Nephron (organoid): Measurements from ENCODE around the gene RCSD1.

Source experiments
- H3K27ac Mint-ChIP-seq, 3 experiments: 2 replicates each; pipeline ENCODE4 v1.8.0; 2020; ENCODE audit warnings: mixed read lengths in 3 of 3, mild to moderate bottlenecking in 2 of 3, moderate library complexity in 1 of 3
- H3K27me3 Mint-ChIP-seq: 2 replicates; pipeline ENCODE4 v1.8.0; 2021; ENCODE audit warnings: low read depth, mild to moderate bottlenecking, moderate library complexity, mixed read lengths
- H3K36me3 Mint-ChIP-seq: 2 replicates; pipeline ENCODE4 v1.8.0; 2020; ENCODE audit warnings: low read depth, mixed read lengths
- H3K4me1 Mint-ChIP-seq: 2 replicates; pipeline ENCODE4 v1.8.0; 2020; ENCODE audit warnings: mixed read lengths
- H3K4me3 Mint-ChIP-seq, 3 experiments: 2 replicates each; pipeline ENCODE4 v1.8.0; 2020; ENCODE audit warnings: mild to moderate bottlenecking in 3 of 3, mixed read lengths in 3 of 3, moderate library complexity in 2 of 3
- H3K9me3 Mint-ChIP-seq: 2 replicates; pipeline ENCODE4 v1.8.0; 2020; ENCODE audit warnings: mixed read lengths
- TF ChIP-seq, protein P1 (sequence below), 3 experiments: fragments of 200-600 bp; sonication (generic); IDR thresholded peaks; one replicate each; pipeline ENCODE4 v1.5.0; 2021; ENCODE audit warnings: antibody characterized with exemption in 3 of 3; ENCODE audit not compliant: unreplicated experiment in 3 of 3

The RCSD1 gene, protein sequence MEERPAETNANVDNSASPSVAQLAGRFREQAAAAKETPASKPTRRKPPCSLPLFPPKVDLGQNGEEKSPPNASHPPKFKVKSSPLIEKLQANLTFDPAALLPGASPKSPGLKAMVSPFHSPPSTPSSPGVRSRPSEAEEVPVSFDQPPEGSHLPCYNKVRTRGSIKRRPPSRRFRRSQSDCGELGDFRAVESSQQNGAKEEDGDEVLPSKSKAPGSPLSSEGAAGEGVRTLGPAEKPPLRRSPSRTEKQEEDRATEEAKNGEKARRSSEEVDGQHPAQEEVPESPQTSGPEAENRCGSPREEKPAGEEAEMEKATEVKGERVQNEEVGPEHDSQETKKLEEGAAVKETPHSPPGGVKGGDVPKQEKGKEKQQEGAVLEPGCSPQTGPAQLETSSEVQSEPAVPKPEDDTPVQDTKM

DNA sequence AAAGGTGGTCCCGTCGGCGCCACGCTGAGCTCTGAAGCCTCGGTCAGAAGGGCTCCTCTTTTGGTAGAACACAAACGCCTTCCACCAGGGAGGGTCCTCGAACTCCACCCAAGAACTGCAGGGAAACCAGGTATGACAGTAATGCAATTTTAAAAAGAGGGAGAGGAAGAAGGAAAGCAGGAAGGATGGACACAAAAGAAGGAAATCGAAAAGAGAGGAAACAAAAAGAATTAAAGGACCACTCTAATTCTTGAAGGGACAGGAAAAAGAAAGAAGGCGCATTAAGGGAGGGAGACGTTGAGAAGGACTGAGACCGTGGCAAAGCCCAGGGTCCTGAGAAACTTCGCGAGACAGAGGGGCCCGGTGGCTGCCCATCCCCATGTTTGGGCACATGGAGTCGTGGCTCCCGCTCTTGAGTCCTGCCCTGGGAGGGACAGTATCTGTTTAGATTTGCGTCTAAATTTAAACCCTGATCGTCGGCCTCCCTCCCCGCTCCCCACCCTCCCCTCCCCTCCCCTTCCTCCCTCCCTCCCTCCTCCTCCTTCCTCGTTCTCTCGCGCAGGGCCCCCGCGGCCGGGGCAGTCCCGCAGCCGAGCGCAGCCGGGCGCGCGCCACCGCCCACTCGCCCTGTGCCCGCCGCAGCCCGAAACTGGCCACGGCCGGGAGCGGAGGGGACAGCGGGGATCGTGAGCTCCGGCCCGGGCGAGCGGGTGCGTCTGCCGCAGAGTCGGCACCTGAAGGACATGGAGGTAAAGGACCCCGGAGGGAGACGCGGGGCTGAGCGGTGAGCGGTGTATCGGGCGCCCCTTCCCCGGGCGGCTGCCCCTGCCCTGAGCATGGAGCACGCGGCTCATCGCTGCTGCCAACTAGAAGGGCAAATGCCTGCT, at the start of gene RCSD1:
Gene RCSD1, plus strand, starts transcription at position 552 of the 887 bp plus-strand sequence. Its CDS starts 192 bp downstream, at position 744.
- H3K4me3 Mint-ChIP-seq, result peak within 1 kb of the TSS; percentile 78 to 87 (median 86)
- TF ChIP-seq, protein P1, sequence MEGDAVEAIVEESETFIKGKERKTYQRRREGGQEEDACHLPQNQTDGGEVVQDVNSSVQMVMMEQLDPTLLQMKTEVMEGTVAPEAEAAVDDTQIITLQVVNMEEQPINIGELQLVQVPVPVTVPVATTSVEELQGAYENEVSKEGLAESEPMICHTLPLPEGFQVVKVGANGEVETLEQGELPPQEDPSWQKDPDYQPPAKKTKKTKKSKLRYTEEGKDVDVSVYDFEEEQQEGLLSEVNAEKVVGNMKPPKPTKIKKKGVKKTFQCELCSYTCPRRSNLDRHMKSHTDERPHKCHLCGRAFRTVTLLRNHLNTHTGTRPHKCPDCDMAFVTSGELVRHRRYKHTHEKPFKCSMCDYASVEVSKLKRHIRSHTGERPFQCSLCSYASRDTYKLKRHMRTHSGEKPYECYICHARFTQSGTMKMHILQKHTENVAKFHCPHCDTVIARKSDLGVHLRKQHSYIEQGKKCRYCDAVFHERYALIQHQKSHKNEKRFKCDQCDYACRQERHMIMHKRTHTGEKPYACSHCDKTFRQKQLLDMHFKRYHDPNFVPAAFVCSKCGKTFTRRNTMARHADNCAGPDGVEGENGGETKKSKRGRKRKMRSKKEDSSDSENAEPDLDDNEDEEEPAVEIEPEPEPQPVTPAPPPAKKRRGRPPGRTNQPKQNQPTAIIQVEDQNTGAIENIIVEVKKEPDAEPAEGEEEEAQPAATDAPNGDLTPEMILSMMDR (IDR thresholded peaks at IDR 0.05; ENCODE audit: unreplicated experiment in 3 of 3), result no peak

GRCh38 chr1:167582064-167582463, 48.0 kb upstream of the RCSD1 start:
- TF ChIP-seq, protein P1 (IDR thresholded peaks at IDR 0.05; ENCODE audit: unreplicated experiment in 3 of 3), result no peak
- no peaks in the 10 kb centered on the region for H3K9me3 Mint-ChIP-seq
- peaks cover 14% of the 10 kb centered on the region for H3K4me1 Mint-ChIP-seq
- H3K36me3 Mint-ChIP-seq, result no peaks in the 10 kb centered on the region
- no peak overlapping the region for H3K27ac Mint-ChIP-seq
- H3K4me3 Mint-ChIP-seq, result no peak overlapping the region
- peaks cover 30% of the 10 kb centered on the region for H3K27me3 Mint-ChIP-seq

More for the DNA sequence above, at the start of gene RCSD1:
- Mint-ChIP-seq H3K9me3 (peaks cover 7% of the 10 kb centered on the region), H3K4me1 (peaks cover 43% of the 10 kb centered on the region), H3K27me3 (peaks cover 62% of the 10 kb centered on the region), H3K27ac (peak within 1 kb of the TSS; percentile 14 to 61 (median 59)), H3K36me3 (no peaks in the 10 kb centered on the region)

DNA sequence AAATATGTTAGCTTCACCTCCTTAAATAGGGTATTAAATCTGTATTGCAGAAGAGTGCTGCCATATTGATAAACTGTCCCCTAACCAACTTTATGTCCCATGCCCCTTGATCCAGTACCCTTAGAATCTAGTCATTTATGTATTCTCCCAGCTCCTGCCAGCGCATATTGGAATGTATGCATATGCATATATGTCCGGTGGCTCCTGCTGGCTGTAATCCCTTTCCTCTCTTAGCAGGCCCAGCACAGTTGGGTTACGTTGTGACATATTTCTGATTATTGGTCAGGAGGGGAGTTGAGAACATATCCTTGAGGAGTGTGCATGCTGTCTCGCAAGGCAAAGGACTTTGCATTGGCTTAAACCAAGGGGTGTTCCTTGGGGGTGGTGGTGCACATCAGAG, 47.3 kb upstream of the RCSD1 start:
- Mint-ChIP-seq H3K27ac (no peak overlapping the region), H3K4me3 (no peak overlapping the region), H3K36me3 (no peaks in the 10 kb centered on the region), H3K27me3 (peaks cover 35% of the 10 kb centered on the region), H3K9me3 (no peaks in the 10 kb centered on the region), H3K4me1 (peaks cover 14% of the 10 kb centered on the region)
- TF ChIP-seq, protein P1 (IDR thresholded peaks at IDR 0.05; ENCODE audit: unreplicated experiment in 3 of 3), result no peak

DNA sequence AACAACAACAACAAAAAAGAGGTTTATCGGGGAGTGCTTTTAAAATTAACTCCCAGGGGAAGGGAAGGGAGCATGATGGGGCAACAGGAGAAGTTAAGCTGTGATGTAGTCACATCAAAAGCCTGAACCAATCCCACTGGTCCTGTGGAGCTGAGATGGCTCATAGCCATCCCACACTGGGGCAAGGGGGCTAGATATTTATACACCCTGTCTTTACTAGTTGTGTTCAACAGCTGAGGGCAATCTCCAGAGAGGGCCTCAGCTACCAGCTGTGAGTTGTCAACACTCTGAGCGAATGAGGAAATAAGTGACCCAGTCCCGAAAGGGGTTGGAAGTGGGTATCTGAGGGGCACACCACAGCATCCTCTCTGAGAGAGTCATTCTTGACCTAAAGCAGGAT, 45.5 kb upstream of the RCSD1 start:
- H3K4me1 Mint-ChIP-seq, result peaks cover 14% of the 10 kb centered on the region
- no peak overlapping the region for H3K4me3 Mint-ChIP-seq
- peaks cover 28% of the 10 kb centered on the region for H3K27me3 Mint-ChIP-seq

GRCh38 chr1:167587342-167587741, 42.7 kb upstream of the RCSD1 start:
- no peak overlapping the region for H3K27ac Mint-ChIP-seq
- TF ChIP-seq, protein P1 (IDR thresholded peaks at IDR 0.05; ENCODE audit: unreplicated experiment in 3 of 3), result no peak
- no peak overlapping the region for H3K4me3 Mint-ChIP-seq
- H3K4me1 Mint-ChIP-seq, result peaks cover 14% of the 10 kb centered on the region
- no peaks in the 10 kb centered on the region for H3K36me3 Mint-ChIP-seq
- H3K27me3 Mint-ChIP-seq, result peaks cover 24% of the 10 kb centered on the region
- H3K9me3 Mint-ChIP-seq, result peaks cover 3% of the 10 kb centered on the region

More for the DNA sequence above, 45.5 kb upstream of the RCSD1 start:
- Mint-ChIP-seq H3K36me3 (no peaks in the 10 kb centered on the region), H3K27ac (no peak overlapping the region), H3K9me3 (peaks cover 3% of the 10 kb centered on the region)
- TF ChIP-seq, protein P1 (IDR thresholded peaks at IDR 0.05; ENCODE audit: unreplicated experiment in 3 of 3), result no peak
